ENCODE data around the gene MAPK8.

- no peak for TF ChIP-seq POLR2A (IDR thresholded peaks at IDR 0.05)
- TF ChIP-seq, protein P1, sequence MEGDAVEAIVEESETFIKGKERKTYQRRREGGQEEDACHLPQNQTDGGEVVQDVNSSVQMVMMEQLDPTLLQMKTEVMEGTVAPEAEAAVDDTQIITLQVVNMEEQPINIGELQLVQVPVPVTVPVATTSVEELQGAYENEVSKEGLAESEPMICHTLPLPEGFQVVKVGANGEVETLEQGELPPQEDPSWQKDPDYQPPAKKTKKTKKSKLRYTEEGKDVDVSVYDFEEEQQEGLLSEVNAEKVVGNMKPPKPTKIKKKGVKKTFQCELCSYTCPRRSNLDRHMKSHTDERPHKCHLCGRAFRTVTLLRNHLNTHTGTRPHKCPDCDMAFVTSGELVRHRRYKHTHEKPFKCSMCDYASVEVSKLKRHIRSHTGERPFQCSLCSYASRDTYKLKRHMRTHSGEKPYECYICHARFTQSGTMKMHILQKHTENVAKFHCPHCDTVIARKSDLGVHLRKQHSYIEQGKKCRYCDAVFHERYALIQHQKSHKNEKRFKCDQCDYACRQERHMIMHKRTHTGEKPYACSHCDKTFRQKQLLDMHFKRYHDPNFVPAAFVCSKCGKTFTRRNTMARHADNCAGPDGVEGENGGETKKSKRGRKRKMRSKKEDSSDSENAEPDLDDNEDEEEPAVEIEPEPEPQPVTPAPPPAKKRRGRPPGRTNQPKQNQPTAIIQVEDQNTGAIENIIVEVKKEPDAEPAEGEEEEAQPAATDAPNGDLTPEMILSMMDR (IDR thresholded peaks at IDR 0.05), result no peak
Observed at GRCh38 chr10:48468866-48469511, 162.5 kb downstream of the MAPK8 start.
